Mesothelial cell of epicardium (in vitro differentiated cells): Measurements from ENCODE around the gene MCF2L. TPM values are rescaled to one million over a fixed set of nuclear protein-coding genes. Genes with fewer than 3 reads are reported as not detected.

Experiments used
- DNase-seq, 2 experiments: peaks; one replicate each; pipeline ENCODE4 v3.0.0; 2021; ENCODE audit warnings: low spot score in 2 of 2; ENCODE audit not compliant: unreplicated experiment in 2 of 2
- H3K27ac Mint-ChIP-seq: 2 replicates; pipeline ENCODE4 v1.8.0; 2021; ENCODE audit warnings: mixed read lengths
- H3K27me3 Mint-ChIP-seq: 2 replicates; pipeline ENCODE4 v1.8.0; 2021; ENCODE audit warnings: low read depth, mixed read lengths
- H3K36me3 Mint-ChIP-seq: 2 replicates; pipeline ENCODE4 v1.8.0; 2021; ENCODE audit warnings: mixed read lengths
- H3K4me1 Mint-ChIP-seq: 2 replicates; pipeline ENCODE4 v1.8.0; 2021; ENCODE audit warnings: mixed read lengths
- H3K4me3 Mint-ChIP-seq: 2 replicates; pipeline ENCODE4 v1.8.0; 2021; ENCODE audit warnings: mild to moderate bottlenecking, moderate library complexity, mixed read lengths
- H3K9me3 Mint-ChIP-seq: 2 replicates; pipeline ENCODE4 v1.8.0; 2021; ENCODE audit warnings: mixed read lengths
- total RNA-seq: library from RNA; stranded (reverse); gene quantifications from 3 replicates; pipeline ENCODE4 v1.2.1, GENCODE V29; 2021
- TF ChIP-seq, protein P1 (sequence below): fragments of 200-600 bp; sonication (generic); IDR thresholded peaks from one replicate; pipeline ENCODE4 v1.5.0; 2021; ENCODE audit warnings: antibody characterized with exemption; ENCODE audit not compliant: unreplicated experiment

The MCF2L gene
- total RNA-seq, 1 donor from 2014 or later = 36.6 TPM

GRCh38 chr13:113050734-113051431, 81.9 kb downstream of the MCF2L start:
- TF ChIP-seq, protein P1, sequence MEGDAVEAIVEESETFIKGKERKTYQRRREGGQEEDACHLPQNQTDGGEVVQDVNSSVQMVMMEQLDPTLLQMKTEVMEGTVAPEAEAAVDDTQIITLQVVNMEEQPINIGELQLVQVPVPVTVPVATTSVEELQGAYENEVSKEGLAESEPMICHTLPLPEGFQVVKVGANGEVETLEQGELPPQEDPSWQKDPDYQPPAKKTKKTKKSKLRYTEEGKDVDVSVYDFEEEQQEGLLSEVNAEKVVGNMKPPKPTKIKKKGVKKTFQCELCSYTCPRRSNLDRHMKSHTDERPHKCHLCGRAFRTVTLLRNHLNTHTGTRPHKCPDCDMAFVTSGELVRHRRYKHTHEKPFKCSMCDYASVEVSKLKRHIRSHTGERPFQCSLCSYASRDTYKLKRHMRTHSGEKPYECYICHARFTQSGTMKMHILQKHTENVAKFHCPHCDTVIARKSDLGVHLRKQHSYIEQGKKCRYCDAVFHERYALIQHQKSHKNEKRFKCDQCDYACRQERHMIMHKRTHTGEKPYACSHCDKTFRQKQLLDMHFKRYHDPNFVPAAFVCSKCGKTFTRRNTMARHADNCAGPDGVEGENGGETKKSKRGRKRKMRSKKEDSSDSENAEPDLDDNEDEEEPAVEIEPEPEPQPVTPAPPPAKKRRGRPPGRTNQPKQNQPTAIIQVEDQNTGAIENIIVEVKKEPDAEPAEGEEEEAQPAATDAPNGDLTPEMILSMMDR = no peak

GRCh38 chr13:113051641-113052040, 82.6 kb downstream of the MCF2L start:
- peaks cover 25% of the 10 kb centered on the region for H3K27me3 Mint-ChIP-seq
- TF ChIP-seq, protein P1 = no peak
- no peaks in the 10 kb centered on the region for H3K9me3 Mint-ChIP-seq
- no peak for DNase-seq
- H3K27ac Mint-ChIP-seq = no peak overlapping the region
- H3K4me1 Mint-ChIP-seq = peaks cover 6% of the 10 kb centered on the region
- H3K36me3 Mint-ChIP-seq = no peaks in the 10 kb centered on the region
- H3K4me3 Mint-ChIP-seq = no peak overlapping the region

More at GRCh38 chr13:113050734-113051431, 81.9 kb downstream of the MCF2L start:
- no peak for DNase-seq
- Mint-ChIP-seq H3K36me3 (no peaks in the 10 kb centered on the region), H3K27me3 (peaks cover 25% of the 10 kb centered on the region), H3K9me3 (no peaks in the 10 kb centered on the region), H3K4me1 (peaks cover 6% of the 10 kb centered on the region), H3K4me3 (no peak overlapping the region), H3K27ac (no peak overlapping the region)

GRCh38 chr13:113052206-113052605, 83.2 kb downstream of the MCF2L start:
- peaks cover 6% of the 10 kb centered on the region for H3K4me1 Mint-ChIP-seq
- no peaks in the 10 kb centered on the region for H3K9me3 Mint-ChIP-seq

GRCh38 chr13:113052971-113053370, 84.0 kb downstream of the MCF2L start:
- Mint-ChIP-seq H3K4me1 (peaks cover 6% of the 10 kb centered on the region), H3K9me3 (no peaks in the 10 kb centered on the region), H3K27ac (no peak overlapping the region), H3K27me3 (peaks cover 25% of the 10 kb centered on the region), H3K36me3 (no peaks in the 10 kb centered on the region), H3K4me3 (no peak overlapping the region)
- TF ChIP-seq, protein P1 = no peak
- DNase-seq = no peak

More at GRCh38 chr13:113052206-113052605, 83.2 kb downstream of the MCF2L start:
- DNase-seq = no peak
- H3K4me3 Mint-ChIP-seq = no peak overlapping the region
- H3K27me3 Mint-ChIP-seq = peaks cover 25% of the 10 kb centered on the region
- no peak overlapping the region for H3K27ac Mint-ChIP-seq
- no peaks in the 10 kb centered on the region for H3K36me3 Mint-ChIP-seq
- TF ChIP-seq, protein P1 = no peak

DNA sequence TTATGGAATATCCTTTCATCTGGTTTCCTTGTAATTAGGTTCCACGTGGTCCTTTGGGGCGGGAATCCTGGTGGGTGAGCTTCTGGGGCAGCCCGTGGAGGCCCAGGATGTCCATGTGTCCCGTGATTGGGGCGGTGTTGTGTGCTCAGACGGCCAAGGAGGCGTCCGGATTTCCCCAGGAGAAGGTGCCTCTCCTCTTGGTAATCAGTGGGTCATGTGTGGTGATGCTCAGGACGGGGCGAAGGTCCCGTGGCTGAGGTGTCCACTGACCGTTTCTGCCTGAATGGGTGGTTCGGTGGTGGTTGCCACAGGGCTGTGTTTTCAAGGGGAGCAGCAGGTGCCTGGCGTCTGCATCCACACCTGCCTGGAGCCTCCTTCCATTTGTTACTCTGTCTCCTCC, 84.4 kb downstream of the MCF2L start:
- Mint-ChIP-seq H3K36me3 (no peaks in the 10 kb centered on the region), H3K9me3 (no peaks in the 10 kb centered on the region), H3K4me1 (peaks cover 6% of the 10 kb centered on the region), H3K27ac (no peak overlapping the region), H3K27me3 (peaks cover 25% of the 10 kb centered on the region), H3K4me3 (no peak overlapping the region)
- TF ChIP-seq, protein P1 = no peak
- no peak for DNase-seq
